HG03354 (cell line): ENCODE data around the gene PAX5.
A peak's percentile ranks its signal among the peaks of the same experiment; 100 is the strongest.
"Not testable (repeated sequence)": the region's sequence is repeated elsewhere in the genome, so short reads cannot be mapped to it uniquely, and the experiment has no call there.

Experiments
- ATAC-seq: cut with Tn5 transposase; IDR thresholded peaks from one replicate; pipeline ENCODE4 v1.9.1; 2021; ENCODE audit warnings: mild to moderate bottlenecking; ENCODE audit not compliant: unreplicated experiment, poor library complexity, severe bottlenecking

Gene PAX5

GRCh38 chr9:37033682-37034304, at the start of gene PAX5:
TSS of gene PAX5 (minus strand) at chr9:37034268. CDS start at chr9:37034031, 237 bp downstream.
- no peak for ATAC-seq

- ATAC-seq, result no peak
These were observed 49.6 kb upstream of the PAX5 start for GRCh38 chr9:37083654-37084053.

GRCh38 chr9:37082214-37082765, 48.2 kb upstream of the PAX5 start:
- ATAC-seq, result no peak

GRCh38 chr9:37081507-37081906, 47.4 kb upstream of the PAX5 start:
- not testable (repeated sequence) for ATAC-seq

- peak; percentile 22 for ATAC-seq
These were observed 46.1 kb upstream of the PAX5 start for GRCh38 chr9:37080165-37080628.

GRCh38 chr9:37079370-37080164, 45.5 kb upstream of the PAX5 start:
- peak; percentile 92 for ATAC-seq

GRCh38 chr9:37074790-37075189, 40.7 kb upstream of the PAX5 start:
- peak; percentile 29 for ATAC-seq

GRCh38 chr9:37066139-37066725, 32.2 kb upstream of the PAX5 start:
- peak; percentile 85 for ATAC-seq

- ATAC-seq, result no peak
These were observed 28.3 kb upstream of the PAX5 start for GRCh38 chr9:37062336-37062735.

- ATAC-seq, result no peak
These were observed 27.7 kb upstream of the PAX5 start for GRCh38 chr9:37061768-37062167.

- ATAC-seq, result no peak
These were observed 26.8 kb upstream of the PAX5 start for GRCh38 chr9:37060833-37061232.

GRCh38 chr9:37056046-37056920, 22.2 kb upstream of the PAX5 start:
- no peak for ATAC-seq

- not testable (repeated sequence) for ATAC-seq
These were observed 20.3 kb upstream of the PAX5 start for GRCh38 chr9:37054363-37054720.

GRCh38 chr9:37053684-37054362, 19.8 kb upstream of the PAX5 start:
- no peak for ATAC-seq

- ATAC-seq, result no peak
These were observed 12.6 kb upstream of the PAX5 start for GRCh38 chr9:37046683-37047082.

- no peak for ATAC-seq
These were observed 8.4 kb upstream of the PAX5 start for GRCh38 chr9:37042421-37042820.

GRCh38 chr9:37040508-37041127, 6.5 kb upstream of the PAX5 start:
- no peak for ATAC-seq

- no peak for ATAC-seq
These were observed 4.9 kb upstream of the PAX5 start for GRCh38 chr9:37038943-37039464.
